ENCODE results near the gene RFT1. TPM values are rescaled to one million over a fixed set of nuclear protein-coding genes. Genes with fewer than 3 reads are reported as not detected.
"Not testable (repeated sequence)": the region's sequence is repeated elsewhere in the genome, so short reads cannot be mapped to it uniquely, and the experiment has no call there.

RFT1 gene
- total RNA-seq, 1 donor from 2014 or later: 19.2 TPM

DNA sequence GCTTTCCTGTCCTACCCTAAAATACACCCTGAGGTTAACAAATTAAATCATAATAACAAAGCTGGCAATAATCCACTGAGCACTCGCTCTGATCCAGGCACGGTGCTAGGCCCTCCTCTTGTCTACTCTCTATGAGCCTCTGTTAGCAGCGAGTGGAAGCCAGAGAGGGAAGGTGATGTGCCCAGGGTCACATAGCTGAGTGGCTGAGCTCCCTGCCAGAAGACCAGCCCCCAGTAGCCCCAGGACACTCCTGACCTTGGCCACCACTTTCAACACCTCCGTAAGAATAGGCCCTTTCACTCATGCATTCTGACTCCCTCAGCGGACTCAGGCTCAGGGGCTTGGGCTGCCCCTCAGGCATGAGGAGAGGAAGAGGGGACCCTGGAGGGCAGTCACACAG is 21.2 kb upstream of the RFT1 start:
- H3K4me1 Mint-ChIP-seq (ENCODE audit: low read depth, unreplicated experiment): peaks cover 14% of the 10 kb centered on the region

DNA sequence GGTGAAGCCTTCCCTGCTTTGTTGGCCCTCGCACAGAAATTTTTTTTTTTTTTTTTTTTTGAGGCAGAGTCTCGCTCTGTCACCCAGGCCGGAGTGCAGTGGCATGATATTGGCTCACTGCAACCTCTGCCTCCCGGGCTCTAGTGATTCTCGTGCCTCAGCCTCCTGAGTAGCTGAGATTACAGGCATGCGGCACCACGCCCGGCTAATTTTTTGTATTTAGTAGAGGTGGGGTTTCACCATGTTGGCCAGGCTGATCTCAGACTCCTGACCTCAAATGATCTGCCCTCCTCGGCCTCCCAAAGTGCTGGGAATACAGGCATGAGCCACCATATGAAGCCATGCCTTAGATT is 20.8 kb upstream of the RFT1 start:
- not testable (repeated sequence) for H3K27ac ChIP-seq (ENCODE audit: low read depth, low read length); H3K27ac Mint-ChIP-seq (ENCODE audit: unreplicated experiment); DNase-seq (ENCODE audit: low read depth); H4K20me1 ChIP-seq (ENCODE audit: insufficient read depth, low read length); H3K36me3 Mint-ChIP-seq (ENCODE audit: low read depth, unreplicated experiment); H3K4me2 ChIP-seq (ENCODE audit: low read length); H3K9ac ChIP-seq (ENCODE audit: low read length); H3K4me1 ChIP-seq (ENCODE audit: insufficient read depth, low read length); H3K79me2 ChIP-seq (ENCODE audit: insufficient read depth, low read length); H3K4me3 Mint-ChIP-seq (ENCODE audit: unreplicated experiment); H3K9me3 Mint-ChIP-seq (ENCODE audit: unreplicated experiment); H3K9me3 ChIP-seq (ENCODE audit: insufficient read depth, low read depth, low read length); H3K4me3 ChIP-seq (ENCODE audit: insufficient read depth, low read depth, low read length); H3K36me3 ChIP-seq (ENCODE audit: insufficient read depth, low read length); H2AFZ ChIP-seq (ENCODE audit: low read depth, low read length); FAIRE-seq; H3K27me3 ChIP-seq (ENCODE audit: insufficient read depth, low read length)
- H3K27me3 Mint-ChIP-seq (ENCODE audit: low read depth, unreplicated experiment): peaks cover 54% of the 10 kb centered on the region
- H3K4me1 Mint-ChIP-seq (ENCODE audit: low read depth, unreplicated experiment): peaks cover 14% of the 10 kb centered on the region

More for the DNA sequence above, 21.2 kb upstream of the RFT1 start:
- Mint-ChIP-seq H3K27ac (ENCODE audit: unreplicated experiment) (no peak overlapping the region), H3K36me3 (ENCODE audit: low read depth, unreplicated experiment) (no peaks in the 10 kb centered on the region), H3K27me3 (ENCODE audit: low read depth, unreplicated experiment) (peaks cover 54% of the 10 kb centered on the region), H3K9me3 (ENCODE audit: unreplicated experiment) (no peaks in the 10 kb centered on the region), H3K4me3 (ENCODE audit: unreplicated experiment) (no peak overlapping the region)
- no peak overlapping the region for H3K27ac ChIP-seq (ENCODE audit: low read depth, low read length)
- H3K36me3 ChIP-seq (ENCODE audit: insufficient read depth, low read length): no peaks in the 10 kb centered on the region
- peaks cover 7% of the 10 kb centered on the region for H3K4me1 ChIP-seq (ENCODE audit: insufficient read depth, low read length)
- H2AFZ ChIP-seq (ENCODE audit: low read depth, low read length): no peak overlapping the region
- TF ChIP-seq EZH2 (IDR thresholded peaks at IDR 0.05; ENCODE audit: insufficient read depth, low read length): no peak
- TF ChIP-seq, protein P1, sequence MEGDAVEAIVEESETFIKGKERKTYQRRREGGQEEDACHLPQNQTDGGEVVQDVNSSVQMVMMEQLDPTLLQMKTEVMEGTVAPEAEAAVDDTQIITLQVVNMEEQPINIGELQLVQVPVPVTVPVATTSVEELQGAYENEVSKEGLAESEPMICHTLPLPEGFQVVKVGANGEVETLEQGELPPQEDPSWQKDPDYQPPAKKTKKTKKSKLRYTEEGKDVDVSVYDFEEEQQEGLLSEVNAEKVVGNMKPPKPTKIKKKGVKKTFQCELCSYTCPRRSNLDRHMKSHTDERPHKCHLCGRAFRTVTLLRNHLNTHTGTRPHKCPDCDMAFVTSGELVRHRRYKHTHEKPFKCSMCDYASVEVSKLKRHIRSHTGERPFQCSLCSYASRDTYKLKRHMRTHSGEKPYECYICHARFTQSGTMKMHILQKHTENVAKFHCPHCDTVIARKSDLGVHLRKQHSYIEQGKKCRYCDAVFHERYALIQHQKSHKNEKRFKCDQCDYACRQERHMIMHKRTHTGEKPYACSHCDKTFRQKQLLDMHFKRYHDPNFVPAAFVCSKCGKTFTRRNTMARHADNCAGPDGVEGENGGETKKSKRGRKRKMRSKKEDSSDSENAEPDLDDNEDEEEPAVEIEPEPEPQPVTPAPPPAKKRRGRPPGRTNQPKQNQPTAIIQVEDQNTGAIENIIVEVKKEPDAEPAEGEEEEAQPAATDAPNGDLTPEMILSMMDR (IDR thresholded peaks at IDR 0.05; ENCODE audit: insufficient read depth, low read depth, low read length): no peak
- no peaks in the 10 kb centered on the region for H3K9me3 ChIP-seq (ENCODE audit: insufficient read depth, low read depth, low read length)
- DNase-seq (ENCODE audit: low read depth) (no peak), FAIRE-seq (no peak)
- no peaks in the 10 kb centered on the region for H3K79me2 ChIP-seq (ENCODE audit: insufficient read depth, low read length)
- H3K4me3 ChIP-seq (ENCODE audit: insufficient read depth, low read depth, low read length): no peak overlapping the region
- no peak overlapping the region for H3K4me2 ChIP-seq (ENCODE audit: low read length)
- H4K20me1 ChIP-seq (ENCODE audit: insufficient read depth, low read length): no peaks in the 10 kb centered on the region
- H3K9ac ChIP-seq (ENCODE audit: low read length): no peak overlapping the region
- no peaks in the 10 kb centered on the region for H3K27me3 ChIP-seq (ENCODE audit: insufficient read depth, low read length)

DNA sequence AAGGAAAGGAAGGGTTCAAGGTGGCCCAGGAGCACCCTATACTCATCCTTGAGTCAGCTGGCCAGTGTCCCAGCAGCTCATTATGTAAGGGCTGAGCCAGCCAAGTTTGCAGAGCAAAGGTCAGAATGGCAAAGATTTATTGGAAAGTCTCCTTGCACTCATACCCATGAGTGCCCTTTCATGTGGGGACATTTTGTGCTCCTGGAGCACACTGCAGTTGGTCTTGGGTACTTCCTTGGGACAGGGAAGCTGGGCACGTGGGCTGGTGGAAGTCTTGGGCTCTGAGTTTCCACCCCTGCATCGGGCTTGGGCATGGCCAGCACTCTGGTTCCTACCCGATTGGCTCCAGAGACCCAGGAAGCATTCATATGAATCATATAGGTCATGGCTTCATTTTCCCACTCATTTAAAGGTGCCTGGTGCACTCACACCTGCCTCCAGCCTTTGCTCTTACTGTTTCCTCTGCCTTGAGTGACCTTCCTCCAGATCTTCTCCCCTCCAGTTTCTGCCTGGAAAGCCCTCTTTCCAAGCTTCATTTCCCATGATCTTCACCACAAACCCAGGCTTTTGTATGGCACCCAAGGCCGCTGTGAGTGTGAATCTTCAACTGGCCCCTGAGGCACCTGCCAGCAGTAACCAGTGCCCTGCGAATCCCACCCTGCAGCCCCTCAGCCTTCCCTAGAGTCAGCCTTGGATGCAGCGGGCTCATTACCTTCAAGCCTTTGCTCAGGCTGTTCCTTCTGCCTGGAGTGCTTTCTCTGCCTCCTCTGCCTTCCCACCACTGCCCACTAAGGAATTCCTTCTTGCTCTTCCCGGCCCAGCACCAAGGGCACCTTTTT is 20.2 kb upstream of the RFT1 start:
- DNase-seq (ENCODE audit: low read depth) (no peak), FAIRE-seq (no peak)
- peaks cover 55% of the 10 kb centered on the region for H3K27me3 Mint-ChIP-seq (ENCODE audit: low read depth, unreplicated experiment)
- H3K27me3 ChIP-seq (ENCODE audit: insufficient read depth, low read length): no peaks in the 10 kb centered on the region
- H3K4me1 ChIP-seq (ENCODE audit: insufficient read depth, low read length): peaks cover 7% of the 10 kb centered on the region
- H3K27ac Mint-ChIP-seq (ENCODE audit: unreplicated experiment): no peak overlapping the region
- peaks cover 14% of the 10 kb centered on the region for H3K4me1 Mint-ChIP-seq (ENCODE audit: low read depth, unreplicated experiment)
- TF ChIP-seq EZH2 (IDR thresholded peaks at IDR 0.05; ENCODE audit: insufficient read depth, low read length): no peak
- TF ChIP-seq, protein P1 (IDR thresholded peaks at IDR 0.05; ENCODE audit: insufficient read depth, low read depth, low read length): no peak
- no peak overlapping the region for H3K4me3 Mint-ChIP-seq (ENCODE audit: unreplicated experiment)
- no peaks in the 10 kb centered on the region for H3K36me3 ChIP-seq (ENCODE audit: insufficient read depth, low read length)
- H3K36me3 Mint-ChIP-seq (ENCODE audit: low read depth, unreplicated experiment): no peaks in the 10 kb centered on the region
- no peak overlapping the region for H3K4me3 ChIP-seq (ENCODE audit: insufficient read depth, low read depth, low read length)
- H2AFZ ChIP-seq (ENCODE audit: low read depth, low read length): no peak overlapping the region
- no peaks in the 10 kb centered on the region for H3K9me3 ChIP-seq (ENCODE audit: insufficient read depth, low read depth, low read length)
- H3K9ac ChIP-seq (ENCODE audit: low read length): no peak overlapping the region
- H3K9me3 Mint-ChIP-seq (ENCODE audit: unreplicated experiment): no peaks in the 10 kb centered on the region
- no peaks in the 10 kb centered on the region for H4K20me1 ChIP-seq (ENCODE audit: insufficient read depth, low read length)
- H3K79me2 ChIP-seq (ENCODE audit: insufficient read depth, low read length): no peaks in the 10 kb centered on the region
- H3K4me2 ChIP-seq (ENCODE audit: low read length): no peak overlapping the region
- no peak overlapping the region for H3K27ac ChIP-seq (ENCODE audit: low read depth, low read length)
